ENCODE results near the gene SCP2.

Gene SCP2

DNA sequence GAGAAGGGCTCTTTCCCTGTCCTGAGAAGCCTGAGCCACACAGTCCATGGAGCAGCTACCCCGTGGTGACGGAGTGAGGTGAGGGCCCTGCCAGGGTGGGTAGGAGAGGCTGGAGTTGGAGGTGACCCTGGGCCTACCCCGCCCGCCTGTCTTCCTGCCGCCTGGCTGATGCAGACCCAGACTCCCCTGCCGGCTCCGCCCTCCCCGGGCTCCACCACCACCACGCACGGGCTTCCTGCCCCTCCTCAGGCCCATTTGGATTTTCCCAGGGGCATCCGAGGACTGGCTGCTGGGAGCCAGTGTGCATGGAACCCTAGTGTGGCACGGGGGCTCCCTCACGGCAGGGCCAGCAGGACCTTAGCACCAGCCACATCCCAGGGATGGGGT, 167.4 kb downstream of the SCP2 start:
- Histone ChIP-seq H3K27me3 (ENCODE audit: control insufficient read depth, low read length) (no peaks in the 10 kb centered on the region), H4K20me1 (ENCODE audit: control insufficient read depth, insufficient read depth, low read depth, low read length) (no peaks in the 10 kb centered on the region), H3K9me2 (replicated peaks; ENCODE audit: control insufficient read depth, low read length) (no peaks in the 10 kb centered on the region), H3K4me1 (ENCODE audit: control insufficient read depth, low read length) (no peaks in the 10 kb centered on the region), H3K4me2 (ENCODE audit: low read length) (no peak overlapping the region), H3F3A (ENCODE audit: control insufficient read depth, insufficient read depth) (0 out of 2 replicates have a peak, but pooled peaks cover 4% of the 10 kb centered on the region), H3K79me2 (ENCODE audit: control insufficient read depth, low read length) (no peaks in the 10 kb centered on the region), H3K27ac (ENCODE audit: low read depth, low read length) (no peak overlapping the region), H3K4me3 (ENCODE audit: low read length) (no peak overlapping the region), H3K36me3 (ENCODE audit: control insufficient read depth, low read length) (no peaks in the 10 kb centered on the region), H3K9me3 (ENCODE audit: control insufficient read depth, insufficient read depth, low read length) (peaks cover 49% of the 10 kb centered on the region)
- TF ChIP-seq EZH2phosphoT487 (IDR thresholded peaks at IDR 0.05; ENCODE audit: borderline replicate concordance, low read length), result no peak
- TF ChIP-seq CTCF (IDR thresholded peaks at IDR 0.05; ENCODE audit: low read depth, low read length, poor library complexity, severe bottlenecking), result no peak

Data from DOHH2 (cell line).